SK-N-SH (cell line): ENCODE results near the gene TIMP2. TPM values are rescaled to one million over a fixed set of nuclear protein-coding genes. Genes with fewer than 3 reads are reported as not detected.

ENCODE experiments used
- CTCF ChIA-PET: fragments of 300-600, 350-600 bp; formaldehyde crosslinking; extraction: SDS; loops from one replicate; lab custom pipeline; 2021; lab: Yijun Ruan, JAX
- POLR2A ChIA-PET: fragments of 350-600 bp; sonication (Branson Sonifier 250); formaldehyde crosslinking; extraction: SDS; loops from one replicate; lab custom pipeline; 2020; ENCODE audit warnings: antibody characterized with exemption, inconsistent platforms; lab: Yijun Ruan, JAX
- DNase-seq: peaks from one replicate; pipeline ENCODE4 v3.0.0; 2012
- H2AFZ ChIP-seq: fragments of 200-600 bp; sonication (generic); 2 replicates; pipeline ENCODE4 v1.8.1; 2016; ENCODE audit warnings: antibody characterized with exemption, mild to moderate bottlenecking, low read depth
- H3F3A ChIP-seq: fragments of 200-600 bp; sonication (generic); replicated peaks from 2 replicates; pipeline ENCODE3; 2016; ENCODE audit warnings: antibody characterized with exemption, mild to moderate bottlenecking; ENCODE audit not compliant: insufficient read depth
- H3K27ac ChIP-seq, 2 experiments: fragments of 200-500 bp in 1 of 2; fragments of 200-600 bp in 1 of 2; sonication (Bioruptor generic) in 1 of 2; sonication (generic), shearing (Covaris generic) in 1 of 2; 2 replicates each; pipeline versions ENCODE4 v1.5.1 to v1.6.1; 2014 to 2016; ENCODE audit warnings: low read depth in 2 of 2, inconsistent platforms in 1 of 2, low read length in 1 of 2, mild to moderate bottlenecking in 1 of 2, mixed read lengths in 1 of 2
- H3K27me3 ChIP-seq: fragments of 200-600 bp; sonication (generic), shearing (Covaris generic); 2 replicates; pipeline ENCODE4 v1.6.1; 2016; ENCODE audit warnings: mixed run types; ENCODE audit not compliant: insufficient read depth
- H3K36me3 ChIP-seq, 2 experiments: fragments of 200-500 bp in 1 of 2; fragments of 200-600 bp in 1 of 2; sonication (Bioruptor generic) in 1 of 2; sonication (generic) in 1 of 2; replicated peaks in 1 of 2; 2 replicates each; pipeline versions ENCODE3 to v1.5.1; 2014 to 2016; ENCODE audit warnings: low read length in 1 of 2, mild to moderate bottlenecking in 1 of 2; ENCODE audit not compliant: insufficient read depth in 2 of 2, control insufficient read depth in 1 of 2
- H3K4me1 ChIP-seq, 2 experiments: fragments of 200-500 bp in 1 of 2; fragments of 200-600 bp in 1 of 2; sonication (Bioruptor generic) in 1 of 2; sonication (generic), shearing (Covaris generic) in 1 of 2; 2 replicates each; pipeline versions ENCODE4 v1.5.1 to v1.6.1; 2014 to 2016; ENCODE audit warnings: low read depth in 1 of 2, low read length in 1 of 2, mixed run types in 1 of 2; ENCODE audit not compliant: insufficient read depth in 2 of 2, control insufficient read depth in 1 of 2
- H3K4me2 ChIP-seq: fragments of 200-600 bp; sonication (generic), shearing (Covaris generic); 2 replicates; pipeline ENCODE4 v1.6.1; 2017; ENCODE audit warnings: mixed run types
- H3K4me3 ChIP-seq, 2 experiments: fragments of 200-500 bp in 1 of 2; fragments of 200-600 bp in 1 of 2; sonication (Bioruptor generic) in 1 of 2; sonication (generic), shearing (Covaris generic) in 1 of 2; 2 replicates each; pipeline versions ENCODE4 v1.5.1 to v1.8.1; 2014 to 2016; ENCODE audit warnings: low read depth in 2 of 2, inconsistent platforms in 1 of 2, low read length in 1 of 2, mild to moderate bottlenecking in 1 of 2, mixed read lengths in 1 of 2, moderate library complexity in 1 of 2
- H3K79me2 ChIP-seq: fragments of 200-600 bp; sonication (generic); 2 replicates; pipeline ENCODE4 v1.8.1; 2017; ENCODE audit warnings: mild to moderate bottlenecking; ENCODE audit not compliant: insufficient read depth
- H3K9ac ChIP-seq: fragments of 200-600 bp; sonication (generic); 2 replicates; pipeline ENCODE4 v1.6.1; 2017; ENCODE audit warnings: mixed run types
- H3K9me2 ChIP-seq: fragments of 200-600 bp; sonication (generic); 2 replicates; pipeline ENCODE4 v1.6.1; 2017; ENCODE audit warnings: mixed run types
- H3K9me3 ChIP-seq: fragments of 200-600 bp; sonication (generic); 2 replicates; pipeline ENCODE4 v1.6.1; 2017; ENCODE audit warnings: mixed run types, mild to moderate bottlenecking, moderate library complexity
- H4K20me1 ChIP-seq: fragments of 200-600 bp; sonication (generic); 2 replicates; pipeline ENCODE4 v1.6.1; 2017; ENCODE audit warnings: mild to moderate bottlenecking, mixed run types; ENCODE audit not compliant: insufficient read depth
- CHD2 ChIP-seq: fragments of 150-350 bp; IDR thresholded peaks from 2 replicates; pipeline ENCODE4 v1.6.1; 2018; ENCODE audit warnings: low read length; ENCODE audit not compliant: partially characterized antibody
- EP300 ChIP-seq, 2 experiments: IDR thresholded peaks; 2 replicates each; pipeline versions ENCODE4 v1.4.0 to v1.6.1; 2012; ENCODE audit warnings: borderline replicate concordance in 1 of 2, low read depth in 1 of 2, low read length in 1 of 2
- EZH2phosphoT487 ChIP-seq: fragments of 200-600 bp; sonication (generic); IDR thresholded peaks from 2 replicates; pipeline ENCODE4 v1.6.1; 2017; ENCODE audit warnings: low read depth, mixed run types, mild to moderate bottlenecking, antibody characterized with exemption, moderate library complexity, borderline replicate concordance
- FOSL2 ChIP-seq: IDR thresholded peaks from 2 replicates; pipeline ENCODE4 v1.4.0; 2012; ENCODE audit warnings: low read depth, mild to moderate bottlenecking, moderate library complexity, borderline replicate concordance
- FOXJ3 ChIP-seq: sonication (generic); formaldehyde crosslinking; IDR thresholded peaks from 2 replicates; pipeline ENCODE4 v1.5.1; 2020; ENCODE audit warnings: mild to moderate bottlenecking, missing genetic modification reagents
- GATA2 ChIP-seq: sonication (generic); formaldehyde crosslinking; IDR thresholded peaks from 2 replicates; pipeline ENCODE4 v1.5.0; 2020; ENCODE audit warnings: mild to moderate bottlenecking, missing genetic modification reagents
- JUND ChIP-seq: IDR thresholded peaks from 2 replicates; pipeline ENCODE4 v1.4.0; 2012
- MEF2A ChIP-seq: IDR thresholded peaks from 2 replicates; pipeline ENCODE4 v1.4.0; 2012; ENCODE audit warnings: low read depth, borderline replicate concordance
- MXI1 ChIP-seq: IDR thresholded peaks from 2 replicates; pipeline ENCODE4 v1.6.1; 2012; ENCODE audit warnings: mild to moderate bottlenecking, low read depth, low read length, improper control_type of control experiment
- POLR2AphosphoS5 ChIP-seq: IDR thresholded peaks from 2 replicates; pipeline ENCODE4 v1.6.1; 2012; ENCODE audit warnings: low read depth, low read length
- RAD21 ChIP-seq: IDR thresholded peaks from 2 replicates; pipeline ENCODE4 v1.6.1; 2012; ENCODE audit warnings: mild to moderate bottlenecking, low read length
- RCOR1 ChIP-seq: fragments of 150-350 bp; IDR thresholded peaks from 2 replicates; pipeline ENCODE4 v1.6.1; 2017; ENCODE audit warnings: antibody characterized with exemption, low read length
- RFX5 ChIP-seq: IDR thresholded peaks from 2 replicates; pipeline ENCODE4 v1.6.1; 2012; ENCODE audit warnings: mild to moderate bottlenecking, improper control_type of control experiment, low read length
- SMC3 ChIP-seq: IDR thresholded peaks from 2 replicates; pipeline ENCODE4 v1.6.1; 2012; ENCODE audit warnings: low read depth, low read length, improper control_type of control experiment
- TAF1 ChIP-seq: IDR thresholded peaks from 2 replicates; pipeline ENCODE4 v1.6.1; 2012; ENCODE audit warnings: low read depth, mild to moderate bottlenecking, low read length, moderate library complexity, borderline replicate concordance
- TCF12 ChIP-seq: IDR thresholded peaks from 2 replicates; pipeline ENCODE4 v1.4.0; 2012
- YY1 ChIP-seq: IDR thresholded peaks from 2 replicates; pipeline ENCODE4 v1.4.0; 2012; ENCODE audit warnings: low read depth, mild to moderate bottlenecking
- ZBTB33 ChIP-seq: IDR thresholded peaks from 2 replicates; pipeline ENCODE4 v1.4.0; 2012; ENCODE audit warnings: low read depth, borderline replicate concordance
- WGBS: methylation state at CpG from one replicate; pipeline ENCODE4 v1.1.6; 2017; ENCODE audit warnings: low lambda C conversion rate; 5-methylcytosine and 5-hydroxymethylcytosine counted together
- polyA plus RNA-seq, 3 experiments: library from polyadenylated mRNA; depleted of rRNA; stranded (reverse); fragments of >200 nt; gene quantifications; 2 replicates each; pipeline ENCODE4 v1.2.3, GENCODE V29; 2012
- TF ChIP-seq, protein P1 (sequence below): fragments of 200-600 bp; sonication (generic); IDR thresholded peaks from 2 replicates; pipeline ENCODE4 v1.6.1; 2017; ENCODE audit warnings: antibody characterized with exemption, mild to moderate bottlenecking, moderate library complexity
- TF ChIP-seq, protein P2 (sequence below): IDR thresholded peaks from 2 replicates; pipeline ENCODE4; 2012
- TF ChIP-seq, protein P3 (sequence below): fragments of 150-350 bp; IDR thresholded peaks from 2 replicates; pipeline ENCODE4 v1.6.1; 2017; ENCODE audit warnings: antibody characterized with exemption, low read length, low read depth, borderline replicate concordance

The TIMP2 gene
- polyA plus RNA-seq, 1 of the 3 experiments (the other 2 are of a cell fraction): 441 TPM

- H4K20me1 ChIP-seq: peaks cover 64% of the 10 kb centered on the region
- ChIA-PET POLR2A (interaction anchor here (0.7 to 3.1 kb wide), 11 partner anchors 9 to 175 kb away, joined by 3 to 35 read pairs (median 3); no protein-coding TSS in a partner anchor), CTCF (interaction anchor here (0.7 to 7.4 kb wide), 11 partner anchors 9 to 79 kb away, joined by 3 to 44 read pairs (median 4); partner anchors contain the start of gene CEP295NL)
- H3K9me3 ChIP-seq: no peaks in the 10 kb centered on the region
- peak; percentile 89 for DNase-seq
- no peak overlapping the region for H3K4me2 ChIP-seq
- H2AFZ ChIP-seq: no peak overlapping the region
- H3K4me3 ChIP-seq: no peak overlapping the region
- no peaks in the 10 kb centered on the region for H3K9me2 ChIP-seq
- H3K9ac ChIP-seq: no peak overlapping the region
- H3F3A ChIP-seq: peaks cover 16% of the 10 kb centered on the region
- H3K27me3 ChIP-seq: no peaks in the 10 kb centered on the region
- H3K27ac ChIP-seq: peak overlapping the region in 1 of 2 experiments; percentile 98; a peak in 2 of 4 replicates
- WGBS: 80% methylated on average over 13 of the region's 14 CpGs
- H3K79me2 ChIP-seq: peaks cover 99% of the 10 kb centered on the region
- H3K4me1 ChIP-seq: peaks cover 0 to 67% of the 10 kb centered on the region in 2 experiments; a peak in 2 of 4 replicates
- peaks cover 5 to 12% of the 10 kb centered on the region in 2 experiments for H3K36me3 ChIP-seq
- peak; percentile 21; the same call in 1 of the 2 replicates for TF ChIP-seq SMC3
- TF ChIP-seq EP300 (IDR thresholded peaks at IDR 0.05; ENCODE audit: borderline replicate concordance in 1 of 2, low read depth in 1 of 2, low read length in 1 of 2): peak in 1 of 2 experiments; percentile 92; a peak in 2 of 4 replicates
- TF ChIP-seq RAD21: peak; percentile 52
- TF ChIP-seq RFX5: peak; percentile 61; the same call in 1 of the 2 replicates
- peak; percentile 93 for TF ChIP-seq GATA2 (CRISPR knock-in tag)
- TF ChIP-seq FOXJ3: peak; percentile 93
- TF ChIP-seq CHD2: peak; percentile 89
- no peak for TF ChIP-seq EZH2phosphoT487
- TF ChIP-seq, protein P1, sequence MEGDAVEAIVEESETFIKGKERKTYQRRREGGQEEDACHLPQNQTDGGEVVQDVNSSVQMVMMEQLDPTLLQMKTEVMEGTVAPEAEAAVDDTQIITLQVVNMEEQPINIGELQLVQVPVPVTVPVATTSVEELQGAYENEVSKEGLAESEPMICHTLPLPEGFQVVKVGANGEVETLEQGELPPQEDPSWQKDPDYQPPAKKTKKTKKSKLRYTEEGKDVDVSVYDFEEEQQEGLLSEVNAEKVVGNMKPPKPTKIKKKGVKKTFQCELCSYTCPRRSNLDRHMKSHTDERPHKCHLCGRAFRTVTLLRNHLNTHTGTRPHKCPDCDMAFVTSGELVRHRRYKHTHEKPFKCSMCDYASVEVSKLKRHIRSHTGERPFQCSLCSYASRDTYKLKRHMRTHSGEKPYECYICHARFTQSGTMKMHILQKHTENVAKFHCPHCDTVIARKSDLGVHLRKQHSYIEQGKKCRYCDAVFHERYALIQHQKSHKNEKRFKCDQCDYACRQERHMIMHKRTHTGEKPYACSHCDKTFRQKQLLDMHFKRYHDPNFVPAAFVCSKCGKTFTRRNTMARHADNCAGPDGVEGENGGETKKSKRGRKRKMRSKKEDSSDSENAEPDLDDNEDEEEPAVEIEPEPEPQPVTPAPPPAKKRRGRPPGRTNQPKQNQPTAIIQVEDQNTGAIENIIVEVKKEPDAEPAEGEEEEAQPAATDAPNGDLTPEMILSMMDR: no peak
- TF ChIP-seq TAF1: no peak
- TF ChIP-seq, protein P2, sequence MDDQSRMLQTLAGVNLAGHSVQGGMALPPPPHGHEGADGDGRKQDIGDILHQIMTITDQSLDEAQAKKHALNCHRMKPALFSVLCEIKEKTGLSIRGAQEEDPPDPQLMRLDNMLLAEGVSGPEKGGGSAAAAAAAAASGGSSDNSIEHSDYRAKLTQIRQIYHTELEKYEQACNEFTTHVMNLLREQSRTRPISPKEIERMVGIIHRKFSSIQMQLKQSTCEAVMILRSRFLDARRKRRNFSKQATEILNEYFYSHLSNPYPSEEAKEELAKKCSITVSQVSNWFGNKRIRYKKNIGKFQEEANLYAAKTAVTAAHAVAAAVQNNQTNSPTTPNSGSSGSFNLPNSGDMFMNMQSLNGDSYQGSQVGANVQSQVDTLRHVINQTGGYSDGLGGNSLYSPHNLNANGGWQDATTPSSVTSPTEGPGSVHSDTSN: no peak
- peak; percentile 92 for TF ChIP-seq RCOR1
- TF ChIP-seq MXI1: peak; percentile 91
Measured at GRCh38 chr17:78892062-78892456, 33.1 kb downstream of the TIMP2 start.

GRCh38 chr17:78891406-78892061 is 33.7 kb downstream of the TIMP2 start:
- Histone ChIP-seq H3K27ac (peak overlapping the region in 1 of 2 experiments; percentile 98; a peak in 2 of 4 replicates), H3K9ac (no peak overlapping the region), H3K79me2 (peaks cover 99% of the 10 kb centered on the region), H3K9me3 (no peaks in the 10 kb centered on the region), H3F3A (peaks cover 16% of the 10 kb centered on the region), H3K27me3 (no peaks in the 10 kb centered on the region), H3K9me2 (no peaks in the 10 kb centered on the region), H3K4me3 (no peak overlapping the region), H2AFZ (no peak overlapping the region), H3K4me1 (peaks cover 0 to 62% of the 10 kb centered on the region in 2 experiments; a peak in 2 of 4 replicates), H3K4me2 (no peak overlapping the region), H4K20me1 (peaks cover 59% of the 10 kb centered on the region), H3K36me3 (peaks cover 5 to 12% of the 10 kb centered on the region in 2 experiments)
- WGBS: 92% methylated on average over 21 of the region's 21 CpGs
- CTCF ChIA-PET: interaction anchor here (0.7 to 7.4 kb wide), 12 partner anchors 8 to 151 kb away, joined by 3 to 44 read pairs (median 4); partner anchors contain the start of gene CEP295NL
- POLR2A ChIA-PET: interaction anchor here (0.7 to 3.1 kb wide), 9 partner anchors 8 to 175 kb away, joined by 3 to 35 read pairs (median 4); no protein-coding TSS in a partner anchor
- DNase-seq: no peak
- TF ChIP-seq YY1: no peak
- no peak for TF ChIP-seq POLR2AphosphoS5
- no peak for TF ChIP-seq RCOR1
- TF ChIP-seq MEF2A: no peak
- TF ChIP-seq SMC3: no peak
- no peak for TF ChIP-seq JUND
- TF ChIP-seq EZH2phosphoT487: no peak
- TF ChIP-seq FOSL2: no peak
- TF ChIP-seq ZBTB33: no peak
- TF ChIP-seq, protein P3, sequence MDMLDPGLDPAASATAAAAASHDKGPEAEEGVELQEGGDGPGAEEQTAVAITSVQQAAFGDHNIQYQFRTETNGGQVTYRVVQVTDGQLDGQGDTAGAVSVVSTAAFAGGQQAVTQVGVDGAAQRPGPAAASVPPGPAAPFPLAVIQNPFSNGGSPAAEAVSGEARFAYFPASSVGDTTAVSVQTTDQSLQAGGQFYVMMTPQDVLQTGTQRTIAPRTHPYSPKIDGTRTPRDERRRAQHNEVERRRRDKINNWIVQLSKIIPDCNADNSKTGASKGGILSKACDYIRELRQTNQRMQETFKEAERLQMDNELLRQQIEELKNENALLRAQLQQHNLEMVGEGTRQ: no peak
- no peak for TF ChIP-seq TCF12
- no peak for TF ChIP-seq TAF1
